Sigmoid colon (tissue), 4 donors: ENCODE data around the gene KCNJ3.

Source experiments
- EP300 ChIP-seq, 4 donors: sonication (generic); formaldehyde crosslinking; IDR thresholded peaks; one replicate each; pipeline ENCODE4 v1.6.1; 2017; ENCODE audit warnings: antibody characterized with exemption in 4 of 4
- POLR2A ChIP-seq, 2 donors: fragments of 450-650 bp; IDR thresholded peaks; one replicate each; pipeline ENCODE4 v1.6.1; 2016; ENCODE audit warnings: antibody characterized with exemption in 2 of 2, mild to moderate bottlenecking in 2 of 2, moderate library complexity in 2 of 2
- TF ChIP-seq, protein P1 (sequence below), 4 experiments: fragments of 450-650 bp in 3 of 4; fragments of 200-600 bp in 1 of 4; IDR thresholded peaks; one replicate each; pipeline ENCODE4 v1.5.1; 2016 to 2019; ENCODE audit warnings: antibody characterized with exemption in 4 of 4, mild to moderate bottlenecking in 3 of 4, moderate library complexity in 2 of 4

DNA sequence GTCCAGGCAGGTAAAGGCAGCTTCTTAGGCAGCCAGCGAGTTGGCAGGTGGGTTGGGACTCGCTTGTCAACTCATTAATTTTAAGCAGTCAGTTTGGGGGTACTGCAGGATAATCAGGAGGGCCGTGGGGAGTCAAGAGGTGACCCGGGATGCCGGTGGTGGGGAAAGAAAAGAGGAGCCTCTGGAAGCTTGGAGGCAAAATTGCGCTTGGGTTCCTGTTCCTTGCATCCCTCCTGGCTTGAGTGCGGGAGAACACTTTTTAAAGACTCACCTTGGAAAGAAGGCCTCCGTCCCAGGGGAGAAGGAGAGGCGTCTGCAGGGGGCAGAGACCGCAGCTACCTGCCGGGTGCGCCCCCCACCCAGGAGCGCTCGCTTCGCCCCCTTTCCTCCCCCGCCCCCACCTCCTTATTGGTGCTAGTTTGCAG, at the start of gene KCNJ3:
- TF ChIP-seq POLR2A (IDR thresholded peaks at IDR 0.05) (no peak), EP300 (IDR thresholded peaks at IDR 0.05) (no peak)
- TF ChIP-seq, protein P1, sequence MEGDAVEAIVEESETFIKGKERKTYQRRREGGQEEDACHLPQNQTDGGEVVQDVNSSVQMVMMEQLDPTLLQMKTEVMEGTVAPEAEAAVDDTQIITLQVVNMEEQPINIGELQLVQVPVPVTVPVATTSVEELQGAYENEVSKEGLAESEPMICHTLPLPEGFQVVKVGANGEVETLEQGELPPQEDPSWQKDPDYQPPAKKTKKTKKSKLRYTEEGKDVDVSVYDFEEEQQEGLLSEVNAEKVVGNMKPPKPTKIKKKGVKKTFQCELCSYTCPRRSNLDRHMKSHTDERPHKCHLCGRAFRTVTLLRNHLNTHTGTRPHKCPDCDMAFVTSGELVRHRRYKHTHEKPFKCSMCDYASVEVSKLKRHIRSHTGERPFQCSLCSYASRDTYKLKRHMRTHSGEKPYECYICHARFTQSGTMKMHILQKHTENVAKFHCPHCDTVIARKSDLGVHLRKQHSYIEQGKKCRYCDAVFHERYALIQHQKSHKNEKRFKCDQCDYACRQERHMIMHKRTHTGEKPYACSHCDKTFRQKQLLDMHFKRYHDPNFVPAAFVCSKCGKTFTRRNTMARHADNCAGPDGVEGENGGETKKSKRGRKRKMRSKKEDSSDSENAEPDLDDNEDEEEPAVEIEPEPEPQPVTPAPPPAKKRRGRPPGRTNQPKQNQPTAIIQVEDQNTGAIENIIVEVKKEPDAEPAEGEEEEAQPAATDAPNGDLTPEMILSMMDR (IDR thresholded peaks at IDR 0.05) = no peak
